ENCODE data around the gene RAB29. TPM values are rescaled to one million over a fixed set of nuclear protein-coding genes. Genes with fewer than 3 reads are reported as not detected.

The RAB29 gene
- total RNA-seq, 1 donor = 43.2 TPM

GRCh38 chr1:205769641-205770365 is 5.5 kb downstream of the RAB29 start:
- no peak overlapping the region for H3K4me3 ChIP-seq (ENCODE audit: low read depth, low read length)
- no peak for TF ChIP-seq CTCF (IDR thresholded peaks at IDR 0.05; ENCODE audit: insufficient read depth, low read depth, low read length)
- DNase-seq (ENCODE audit: low read depth) = peak; percentile 24

GRCh38 chr1:205767248-205767647 is 8.0 kb downstream of the RAB29 start:
- no peak for DNase-seq (ENCODE audit: low read depth)
- no peak overlapping the region for H3K4me3 ChIP-seq (ENCODE audit: low read depth, low read length)
- TF ChIP-seq CTCF (IDR thresholded peaks at IDR 0.05; ENCODE audit: insufficient read depth, low read depth, low read length) = no peak

- H3K4me3 ChIP-seq (ENCODE audit: low read depth, low read length) = no peak overlapping the region
- DNase-seq (ENCODE audit: low read depth) = no peak
- TF ChIP-seq CTCF (IDR thresholded peaks at IDR 0.05; ENCODE audit: insufficient read depth, low read depth, low read length) = no peak
Observed at GRCh38 chr1:205766570-205766969, 8.7 kb downstream of the RAB29 start.

- no peak for TF ChIP-seq CTCF (IDR thresholded peaks at IDR 0.05; ENCODE audit: insufficient read depth, low read depth, low read length)
- no peak overlapping the region for H3K4me3 ChIP-seq (ENCODE audit: low read depth, low read length)
- DNase-seq (ENCODE audit: low read depth) = no peak
Observed at GRCh38 chr1:205766038-205766437, 9.2 kb downstream of the RAB29 start.

GRCh38 chr1:205764578-205764977 is 10.7 kb downstream of the RAB29 start:
- TF ChIP-seq CTCF (IDR thresholded peaks at IDR 0.05; ENCODE audit: insufficient read depth, low read depth, low read length) = no peak
- no peak for DNase-seq (ENCODE audit: low read depth)
- no peak overlapping the region for H3K4me3 ChIP-seq (ENCODE audit: low read depth, low read length)

GRCh38 chr1:205763980-205764379 is 11.3 kb downstream of the RAB29 start:
- TF ChIP-seq CTCF (IDR thresholded peaks at IDR 0.05; ENCODE audit: insufficient read depth, low read depth, low read length) = no peak
- DNase-seq (ENCODE audit: low read depth) = no peak
- H3K4me3 ChIP-seq (ENCODE audit: low read depth, low read length) = no peak overlapping the region

GRCh38 chr1:205760606-205761005 is 14.7 kb downstream of the RAB29 start:
- H3K4me3 ChIP-seq (ENCODE audit: low read depth, low read length) = no peak overlapping the region
- no peak for TF ChIP-seq CTCF (IDR thresholded peaks at IDR 0.05; ENCODE audit: insufficient read depth, low read depth, low read length)
- no peak for DNase-seq (ENCODE audit: low read depth)

All from fibroblast of villous mesenchyme (primary cell).